ENCODE data around the gene ZRANB3. TPM values are rescaled to one million over a fixed set of nuclear protein-coding genes. Genes with fewer than 3 reads are reported as not detected.

ZRANB3 gene
- total and polyA plus RNA-seq, 2 donors (not counting 1 experiment from before 2014, with no cell fraction given) = 4.8 to 7.4 TPM

- Histone ChIP-seq H3K4me3 (replicated peaks in 1 of 4; ENCODE audit: control extremely low read depth in 1 of 4, insufficient read depth in 1 of 4, low read depth in 3 of 4, low read length in 4 of 4) (no peak overlapping the region), H4K20me1 (ENCODE audit: control insufficient read depth, extremely low read depth, insufficient read depth, low read length) (no peaks in the 10 kb centered on the region), H3K79me2 (ENCODE audit: control insufficient read depth, insufficient read depth, low read length) (no peaks in the 10 kb centered on the region), H3K27ac (ENCODE audit: insufficient read depth, low read length) (no peak overlapping the region), H2AFZ (ENCODE audit: low read length) (no peak overlapping the region), H3K9me3 (ENCODE audit: control insufficient read depth, insufficient read depth, low read depth, low read length) (no peaks in the 10 kb centered on the region), H3K9ac (ENCODE audit: insufficient read depth, low read length) (no peak overlapping the region), H3K4me1 (ENCODE audit: control insufficient read depth, extremely low read depth, insufficient read depth, low read length) (no peaks in the 10 kb centered on the region), H3K36me3 (ENCODE audit: control insufficient read depth, insufficient read depth, low read length) (peaks cover 3% of the 10 kb centered on the region), H3K27me3 (ENCODE audit: control insufficient read depth, insufficient read depth, low read length) (no peaks in the 10 kb centered on the region), H3K4me2 (ENCODE audit: extremely low read depth, insufficient read depth, low read length) (no peak overlapping the region)
- no peak for DNase-seq (ENCODE audit: low read depth in 2 of 2)
- TF ChIP-seq EZH2 (IDR thresholded peaks at IDR 0.05; ENCODE audit: low read length, missing control alignments) (no peak), CTCF (conservative IDR thresholded peaks at IDR 0.05 in 1 of 2, IDR thresholded peaks at IDR 0.05 in 1 of 2; ENCODE audit: low read depth in 1 of 2, low read length in 2 of 2) (no peak)
Measured at GRCh38 chr2:135179689-135180088, 351.3 kb downstream of the ZRANB3 start.

- H3K4me1 ChIP-seq (ENCODE audit: control insufficient read depth, extremely low read depth, insufficient read depth, low read length) = no peaks in the 10 kb centered on the region
- no peaks in the 10 kb centered on the region for H3K27me3 ChIP-seq (ENCODE audit: control insufficient read depth, insufficient read depth, low read length)
- no peak overlapping the region for H2AFZ ChIP-seq (ENCODE audit: low read length)
- H3K4me2 ChIP-seq (ENCODE audit: extremely low read depth, insufficient read depth, low read length) = no peak overlapping the region
- no peaks in the 10 kb centered on the region for H3K9me3 ChIP-seq (ENCODE audit: control insufficient read depth, insufficient read depth, low read depth, low read length)
- no peak overlapping the region for H3K4me3 ChIP-seq (replicated peaks in 1 of 4; ENCODE audit: control extremely low read depth in 1 of 4, insufficient read depth in 1 of 4, low read depth in 3 of 4, low read length in 4 of 4)
- H3K9ac ChIP-seq (ENCODE audit: insufficient read depth, low read length) = no peak overlapping the region
- DNase-seq (ENCODE audit: low read depth in 2 of 2) = no peak
- no peak overlapping the region for H3K27ac ChIP-seq (ENCODE audit: insufficient read depth, low read length)
- H3K79me2 ChIP-seq (ENCODE audit: control insufficient read depth, insufficient read depth, low read length) = no peaks in the 10 kb centered on the region
- peaks cover 3% of the 10 kb centered on the region for H3K36me3 ChIP-seq (ENCODE audit: control insufficient read depth, insufficient read depth, low read length)
- TF ChIP-seq EZH2 (IDR thresholded peaks at IDR 0.05; ENCODE audit: low read length, missing control alignments) = no peak
- TF ChIP-seq CTCF (conservative IDR thresholded peaks at IDR 0.05 in 1 of 2, IDR thresholded peaks at IDR 0.05 in 1 of 2; ENCODE audit: low read depth in 1 of 2, low read length in 2 of 2) = no peak
- no peaks in the 10 kb centered on the region for H4K20me1 ChIP-seq (ENCODE audit: control insufficient read depth, extremely low read depth, insufficient read depth, low read length)
Measured at GRCh38 chr2:135175177-135175576, 355.8 kb downstream of the ZRANB3 start.

GRCh38 chr2:135174810-135175093, 356.3 kb downstream of the ZRANB3 start:
- Histone ChIP-seq H4K20me1 (ENCODE audit: control insufficient read depth, extremely low read depth, insufficient read depth, low read length) (no peaks in the 10 kb centered on the region), H3K4me1 (ENCODE audit: control insufficient read depth, extremely low read depth, insufficient read depth, low read length) (no peaks in the 10 kb centered on the region), H3K4me2 (ENCODE audit: extremely low read depth, insufficient read depth, low read length) (no peak overlapping the region), H3K27me3 (ENCODE audit: control insufficient read depth, insufficient read depth, low read length) (no peaks in the 10 kb centered on the region), H3K79me2 (ENCODE audit: control insufficient read depth, insufficient read depth, low read length) (no peaks in the 10 kb centered on the region), H3K9me3 (ENCODE audit: control insufficient read depth, insufficient read depth, low read depth, low read length) (no peaks in the 10 kb centered on the region), H3K4me3 (replicated peaks in 1 of 4; ENCODE audit: control extremely low read depth in 1 of 4, insufficient read depth in 1 of 4, low read depth in 3 of 4, low read length in 4 of 4) (no peak overlapping the region), H3K36me3 (ENCODE audit: control insufficient read depth, insufficient read depth, low read length) (peaks cover 3% of the 10 kb centered on the region), H3K9ac (ENCODE audit: insufficient read depth, low read length) (no peak overlapping the region), H3K27ac (ENCODE audit: insufficient read depth, low read length) (no peak overlapping the region), H2AFZ (ENCODE audit: low read length) (no peak overlapping the region)
- DNase-seq (ENCODE audit: low read depth in 2 of 2) = no peak
- TF ChIP-seq CTCF (conservative IDR thresholded peaks at IDR 0.05 in 1 of 2, IDR thresholded peaks at IDR 0.05 in 1 of 2; ENCODE audit: low read depth in 1 of 2, low read length in 2 of 2) = no peak
